SK-N-SH (cell line): ENCODE measurements around the gene C4orf50. TPM values are rescaled to one million over a fixed set of nuclear protein-coding genes. Genes with fewer than 3 reads are reported as not detected.

Source experiments
- CTCF ChIA-PET: fragments of 300-600, 350-600 bp; formaldehyde crosslinking; extraction: SDS; loops from one replicate; lab custom pipeline; 2021; lab: Yijun Ruan, JAX
- POLR2A ChIA-PET: fragments of 350-600 bp; sonication (Branson Sonifier 250); formaldehyde crosslinking; extraction: SDS; loops from one replicate; lab custom pipeline; 2020; ENCODE audit warnings: antibody characterized with exemption, inconsistent platforms; lab: Yijun Ruan, JAX
- DNase-seq: peaks from one replicate; pipeline ENCODE4 v3.0.0; 2012
- H2AFZ ChIP-seq: fragments of 200-600 bp; sonication (generic); 2 replicates; pipeline ENCODE4 v1.8.1; 2016; ENCODE audit warnings: antibody characterized with exemption, mild to moderate bottlenecking, low read depth
- H3F3A ChIP-seq: fragments of 200-600 bp; sonication (generic); replicated peaks from 2 replicates; pipeline ENCODE3; 2016; ENCODE audit warnings: antibody characterized with exemption, mild to moderate bottlenecking; ENCODE audit not compliant: insufficient read depth
- H3K27ac ChIP-seq, 2 experiments: fragments of 200-500 bp in 1 of 2; fragments of 200-600 bp in 1 of 2; sonication (Bioruptor generic) in 1 of 2; sonication (generic), shearing (Covaris generic) in 1 of 2; 2 replicates each; pipeline versions ENCODE4 v1.5.1 to v1.6.1; 2014 to 2016; ENCODE audit warnings: low read depth in 2 of 2, inconsistent platforms in 1 of 2, low read length in 1 of 2, mild to moderate bottlenecking in 1 of 2, mixed read lengths in 1 of 2
- H3K27me3 ChIP-seq: fragments of 200-600 bp; sonication (generic), shearing (Covaris generic); 2 replicates; pipeline ENCODE4 v1.6.1; 2016; ENCODE audit warnings: mixed run types; ENCODE audit not compliant: insufficient read depth
- H3K36me3 ChIP-seq, 2 experiments: fragments of 200-500 bp in 1 of 2; fragments of 200-600 bp in 1 of 2; sonication (Bioruptor generic) in 1 of 2; sonication (generic) in 1 of 2; replicated peaks in 1 of 2; 2 replicates each; pipeline versions ENCODE3 to v1.5.1; 2014 to 2016; ENCODE audit warnings: low read length in 1 of 2, mild to moderate bottlenecking in 1 of 2; ENCODE audit not compliant: insufficient read depth in 2 of 2, control insufficient read depth in 1 of 2
- H3K4me1 ChIP-seq, 2 experiments: fragments of 200-500 bp in 1 of 2; fragments of 200-600 bp in 1 of 2; sonication (Bioruptor generic) in 1 of 2; sonication (generic), shearing (Covaris generic) in 1 of 2; 2 replicates each; pipeline versions ENCODE4 v1.5.1 to v1.6.1; 2014 to 2016; ENCODE audit warnings: low read depth in 1 of 2, low read length in 1 of 2, mixed run types in 1 of 2; ENCODE audit not compliant: insufficient read depth in 2 of 2, control insufficient read depth in 1 of 2
- H3K4me2 ChIP-seq: fragments of 200-600 bp; sonication (generic), shearing (Covaris generic); 2 replicates; pipeline ENCODE4 v1.6.1; 2017; ENCODE audit warnings: mixed run types
- H3K4me3 ChIP-seq, 2 experiments: fragments of 200-500 bp in 1 of 2; fragments of 200-600 bp in 1 of 2; sonication (Bioruptor generic) in 1 of 2; sonication (generic), shearing (Covaris generic) in 1 of 2; 2 replicates each; pipeline versions ENCODE4 v1.5.1 to v1.8.1; 2014 to 2016; ENCODE audit warnings: low read depth in 2 of 2, inconsistent platforms in 1 of 2, low read length in 1 of 2, mild to moderate bottlenecking in 1 of 2, mixed read lengths in 1 of 2, moderate library complexity in 1 of 2
- H3K79me2 ChIP-seq: fragments of 200-600 bp; sonication (generic); 2 replicates; pipeline ENCODE4 v1.8.1; 2017; ENCODE audit warnings: mild to moderate bottlenecking; ENCODE audit not compliant: insufficient read depth
- H3K9ac ChIP-seq: fragments of 200-600 bp; sonication (generic); 2 replicates; pipeline ENCODE4 v1.6.1; 2017; ENCODE audit warnings: mixed run types
- H3K9me2 ChIP-seq: fragments of 200-600 bp; sonication (generic); 2 replicates; pipeline ENCODE4 v1.6.1; 2017; ENCODE audit warnings: mixed run types
- H3K9me3 ChIP-seq: fragments of 200-600 bp; sonication (generic); 2 replicates; pipeline ENCODE4 v1.6.1; 2017; ENCODE audit warnings: mixed run types, mild to moderate bottlenecking, moderate library complexity
- H4K20me1 ChIP-seq: fragments of 200-600 bp; sonication (generic); 2 replicates; pipeline ENCODE4 v1.6.1; 2017; ENCODE audit warnings: mild to moderate bottlenecking, mixed run types; ENCODE audit not compliant: insufficient read depth
- CHD2 ChIP-seq: fragments of 150-350 bp; IDR thresholded peaks from 2 replicates; pipeline ENCODE4 v1.6.1; 2018; ENCODE audit warnings: low read length; ENCODE audit not compliant: partially characterized antibody
- CTCF ChIP-seq: fragments of 200-600 bp; sonication (generic); IDR thresholded peaks from 2 replicates; pipeline ENCODE4 v1.6.1; 2017; ENCODE audit warnings: antibody characterized with exemption, mild to moderate bottlenecking, moderate library complexity
- EZH2phosphoT487 ChIP-seq: fragments of 200-600 bp; sonication (generic); IDR thresholded peaks from 2 replicates; pipeline ENCODE4 v1.6.1; 2017; ENCODE audit warnings: low read depth, mixed run types, mild to moderate bottlenecking, antibody characterized with exemption, moderate library complexity, borderline replicate concordance
- GABPA ChIP-seq: IDR thresholded peaks from 2 replicates; pipeline ENCODE4 v1.4.0; 2012; ENCODE audit warnings: low read depth, mild to moderate bottlenecking
- JUND ChIP-seq: IDR thresholded peaks from 2 replicates; pipeline ENCODE4 v1.4.0; 2012
- MEF2A ChIP-seq: IDR thresholded peaks from 2 replicates; pipeline ENCODE4 v1.4.0; 2012; ENCODE audit warnings: low read depth, borderline replicate concordance
- PBX3 ChIP-seq: IDR thresholded peaks from 2 replicates; pipeline ENCODE4; 2012
- REST ChIP-seq: IDR thresholded peaks from 2 replicates; pipeline ENCODE4 v1.6.1; 2012; ENCODE audit warnings: mild to moderate bottlenecking, low read depth, low read length, moderate library complexity
- RFX5 ChIP-seq: IDR thresholded peaks from 2 replicates; pipeline ENCODE4 v1.6.1; 2012; ENCODE audit warnings: mild to moderate bottlenecking, improper control_type of control experiment, low read length
- SIN3A ChIP-seq: IDR thresholded peaks from 2 replicates; pipeline ENCODE4 v1.6.1; 2012; ENCODE audit warnings: low read depth, mild to moderate bottlenecking, low read length, moderate library complexity, borderline replicate concordance
- TAF1 ChIP-seq: IDR thresholded peaks from 2 replicates; pipeline ENCODE4 v1.6.1; 2012; ENCODE audit warnings: low read depth, mild to moderate bottlenecking, low read length, moderate library complexity, borderline replicate concordance
- USF1 ChIP-seq: IDR thresholded peaks from 2 replicates; pipeline ENCODE4 v1.4.0; 2012; ENCODE audit warnings: low read depth, borderline replicate concordance
- USF2 ChIP-seq: fragments of 150-350 bp; IDR thresholded peaks from 2 replicates; pipeline ENCODE4 v1.6.1; 2017; ENCODE audit warnings: antibody characterized with exemption, low read length, low read depth, borderline replicate concordance
- YY1 ChIP-seq: IDR thresholded peaks from 2 replicates; pipeline ENCODE4 v1.4.0; 2012; ENCODE audit warnings: low read depth, mild to moderate bottlenecking
- WGBS: methylation state at CpG from one replicate; pipeline ENCODE4 v1.1.6; 2017; ENCODE audit warnings: low lambda C conversion rate; 5-methylcytosine and 5-hydroxymethylcytosine counted together
- polyA plus RNA-seq, 3 experiments: library from polyadenylated mRNA; depleted of rRNA; stranded (reverse); fragments of >200 nt; gene quantifications; 2 replicates each; pipeline ENCODE4 v1.2.3, GENCODE V29; 2012

Gene C4orf50
- polyA plus RNA-seq, 1 of the 3 experiments (the other 2 are of a cell fraction), result under 0.01 TPM

GRCh38 chr4:5991405-5991804 is 26.8 kb downstream of the C4orf50 start:
- no peak for DNase-seq
- ChIA-PET CTCF (interaction anchor here (0.9 to 2.4 kb wide), 3 partner anchors 201 to 338 kb away, joined by 3 to 9 read pairs (median 3); no protein-coding TSS in a partner anchor), POLR2A (no interaction called here)
- Histone ChIP-seq H3K9ac (no peak overlapping the region), H3K4me3 (no peak overlapping the region), H3K4me1 (no peaks in the 10 kb centered on the region), H3K27ac (no peak overlapping the region), H3F3A (no peaks in the 10 kb centered on the region), H3K9me3 (no peaks in the 10 kb centered on the region), H3K79me2 (no peaks in the 10 kb centered on the region), H2AFZ (no peak overlapping the region), H3K9me2 (no peaks in the 10 kb centered on the region), H3K27me3 (no peaks in the 10 kb centered on the region), H3K36me3 (no peaks in the 10 kb centered on the region), H3K4me2 (no peak overlapping the region), H4K20me1 (no peaks in the 10 kb centered on the region)
- no peak for TF ChIP-seq YY1
- TF ChIP-seq REST, result no peak
- TF ChIP-seq TAF1, result no peak
- no peak for TF ChIP-seq EZH2phosphoT487
- TF ChIP-seq CTCF, result no peak
- 18% methylated on average over 1 of the region's 1 CpG for WGBS

GRCh38 chr4:5990446-5991160 is 27.6 kb downstream of the C4orf50 start:
- Histone ChIP-seq H3K27me3 (no peaks in the 10 kb centered on the region), H3K4me3 (no peak overlapping the region)
- CTCF ChIA-PET, result interaction anchor here (0.6 to 5.9 kb wide), 4 partner anchors 7 to 339 kb away, joined by 3 to 50 read pairs (median 4); no protein-coding TSS in a partner anchor
- TF ChIP-seq MEF2A (no peak), GABPA (no peak), CHD2 (no peak), SIN3A (no peak), PBX3 (no peak), USF2 (no peak), JUND (no peak), RFX5 (no peak), USF1 (no peak), TAF1 (no peak)

More at GRCh38 chr4:5990446-5991160, 27.6 kb downstream of the C4orf50 start:
- H3K4me1 ChIP-seq, result no peaks in the 10 kb centered on the region
- 58% methylated on average over 11 of the region's 16 CpGs for WGBS
- H3K9ac ChIP-seq, result no peak overlapping the region
- no peaks in the 10 kb centered on the region for H3K9me3 ChIP-seq
- no peaks in the 10 kb centered on the region for H3K36me3 ChIP-seq
- no peak for DNase-seq
- H3K27ac ChIP-seq, result no peak overlapping the region
- no peaks in the 10 kb centered on the region for H4K20me1 ChIP-seq
- no peaks in the 10 kb centered on the region for H3K9me2 ChIP-seq
- no peaks in the 10 kb centered on the region for H3K79me2 ChIP-seq
- H3K4me2 ChIP-seq, result no peak overlapping the region
- POLR2A ChIA-PET, result no interaction called here
- H2AFZ ChIP-seq, result no peak overlapping the region
- no peaks in the 10 kb centered on the region for H3F3A ChIP-seq
